ENCODE data around the gene KISS1R.

Gene KISS1R

DNA sequence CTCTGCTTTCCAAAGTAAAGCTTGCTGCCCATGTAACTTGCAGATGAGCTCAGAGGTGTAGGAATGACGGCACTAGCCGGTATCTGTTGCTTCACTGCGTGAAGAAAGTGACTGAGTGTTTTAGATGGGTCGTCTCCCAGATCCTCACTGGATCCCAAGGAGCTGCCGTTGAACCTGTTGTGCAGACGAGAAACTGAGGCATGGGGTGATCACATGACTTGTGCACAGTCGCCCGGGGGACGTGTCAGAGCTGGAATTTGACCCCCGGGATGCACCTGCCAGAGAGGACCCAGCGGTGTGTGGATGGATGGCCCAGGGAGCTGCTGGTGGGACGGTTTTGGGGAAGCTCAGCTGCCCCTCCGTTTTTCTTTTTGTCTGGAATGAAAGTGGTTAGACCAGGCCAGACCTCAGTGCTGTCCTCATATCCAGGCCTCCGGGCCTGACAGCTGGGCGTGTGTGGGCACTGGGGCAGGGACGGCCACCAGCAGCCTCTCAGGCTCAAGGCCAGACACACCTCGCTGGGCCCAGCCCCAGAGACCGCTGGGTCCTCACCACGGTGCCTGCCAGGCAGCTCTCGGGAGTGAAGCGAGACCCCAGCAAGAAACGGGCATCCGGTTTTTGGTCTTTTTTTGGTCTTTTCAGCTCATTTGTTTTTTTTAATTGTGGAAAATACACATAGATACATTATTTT is 21.2 kb downstream of the KISS1R start:
- DNase-seq (ENCODE audit: low read depth), result no peak

- DNase-seq (ENCODE audit: low read depth), result no peak
Observed at GRCh38 chr19:939439-939838, 22.3 kb downstream of the KISS1R start.

- no peak for DNase-seq (ENCODE audit: low read depth)
Observed at GRCh38 chr19:939922-940321, 22.8 kb downstream of the KISS1R start.

DNA sequence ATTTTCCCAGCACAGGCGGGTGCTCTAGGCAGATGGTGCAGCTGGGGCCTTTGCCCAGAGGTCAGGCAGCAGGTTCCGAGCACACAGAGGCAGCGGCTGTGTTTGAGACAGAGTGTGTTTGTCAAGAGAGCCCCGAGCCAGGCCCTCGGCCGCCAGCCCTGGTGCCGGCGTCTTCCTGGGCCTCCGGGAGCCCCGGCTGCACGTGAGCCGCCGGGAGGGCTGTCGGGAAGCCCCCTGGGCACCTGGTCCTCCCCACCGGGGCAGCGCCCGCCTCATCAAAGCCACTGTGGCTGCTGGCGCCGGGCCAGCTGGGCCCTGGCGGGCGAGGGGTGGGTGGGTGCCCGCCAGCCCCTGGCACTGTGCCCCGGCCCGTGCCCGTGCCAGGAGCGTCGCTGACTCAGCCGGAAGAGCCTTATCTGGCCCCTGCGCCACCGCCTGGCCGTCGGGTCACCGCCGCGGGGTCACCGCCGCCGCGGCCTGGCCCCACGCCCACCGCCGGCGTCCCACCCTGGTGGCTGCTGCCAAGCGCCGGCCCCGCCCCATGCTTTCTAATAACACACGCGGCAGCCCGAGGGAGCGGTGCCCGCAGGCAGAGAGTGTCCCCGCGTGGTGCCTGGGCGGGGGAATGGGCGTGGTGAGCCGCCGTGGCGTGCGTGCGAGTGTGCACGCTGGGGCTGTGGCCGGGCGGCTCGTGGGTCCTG is 23.6 kb downstream of the KISS1R start:
- no peak for DNase-seq (ENCODE audit: low read depth)

DNA sequence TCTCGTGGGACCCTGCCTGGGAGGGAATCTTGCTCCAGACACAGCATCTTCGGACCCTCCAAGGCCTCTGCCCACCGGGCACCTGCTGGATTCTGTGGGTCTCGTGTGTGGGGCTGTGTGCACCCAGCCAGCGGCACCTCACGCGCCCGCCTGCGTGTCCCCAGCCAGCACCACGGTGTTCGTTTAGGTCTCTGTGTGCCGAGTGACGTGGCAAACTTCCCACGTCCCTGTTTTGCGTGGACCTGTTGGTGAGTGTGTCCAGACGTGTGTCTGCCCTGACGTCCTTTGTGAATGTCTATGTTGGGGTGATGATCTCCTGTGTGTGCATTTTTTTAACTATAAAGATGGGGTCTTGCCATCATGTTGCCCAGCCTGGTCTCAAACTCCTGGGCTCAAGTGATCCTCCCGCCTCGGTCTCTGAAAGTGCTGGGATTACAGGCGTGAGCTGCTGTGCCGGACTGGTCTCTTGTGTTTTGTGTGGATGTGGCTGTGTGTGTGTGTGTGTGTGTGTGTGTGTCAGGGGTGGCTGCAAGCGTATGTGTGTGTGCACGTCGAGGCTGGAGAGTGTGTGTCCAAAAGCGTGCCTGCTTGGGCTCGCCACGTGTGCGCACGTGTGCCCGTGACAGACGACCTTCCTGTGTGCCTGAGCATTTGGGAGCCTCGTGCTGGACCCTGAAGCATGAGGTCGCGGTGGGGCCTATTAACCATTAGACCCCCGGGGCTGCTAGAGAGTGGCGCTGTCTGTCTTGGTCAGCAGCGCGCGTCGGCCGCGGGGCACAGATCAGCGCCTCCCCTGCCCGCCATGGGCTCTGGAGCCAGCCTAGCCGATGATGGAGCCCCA is 24.4 kb downstream of the KISS1R start:
- no peak for DNase-seq (ENCODE audit: low read depth)

GRCh38 chr19:942133-942645 is 25.1 kb downstream of the KISS1R start:
- no peak for DNase-seq (ENCODE audit: low read depth)

DNA sequence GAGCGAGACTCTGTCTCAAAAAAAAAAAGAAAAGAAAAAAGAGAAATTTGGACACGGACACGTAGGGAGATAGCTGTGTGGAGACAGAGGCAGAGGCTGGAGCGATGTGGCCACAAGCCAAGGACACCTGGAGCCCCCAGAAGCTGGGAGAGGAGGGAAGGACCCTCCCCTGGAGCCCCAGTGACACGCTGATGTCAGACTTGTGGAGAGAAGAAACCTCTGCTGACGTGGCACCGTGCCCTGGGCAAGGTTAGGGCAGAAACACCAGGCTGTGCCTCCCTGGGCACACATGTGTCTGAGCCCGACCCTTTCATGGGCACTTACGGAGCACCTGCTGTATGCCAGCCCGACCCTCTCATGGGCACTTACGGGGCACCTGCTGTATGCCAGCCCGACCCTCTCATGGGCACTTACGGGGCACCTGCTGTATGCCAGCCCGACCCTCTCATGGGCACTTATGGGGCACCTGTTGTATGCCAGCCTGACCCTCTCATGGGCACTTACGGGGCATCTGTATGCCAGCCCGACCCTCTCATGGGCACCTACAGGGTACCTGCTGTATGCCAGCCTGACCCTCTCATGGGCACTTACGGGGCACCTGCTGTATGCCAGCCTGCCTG is 26.5 kb downstream of the KISS1R start:
- no peak for DNase-seq (ENCODE audit: low read depth)

DNA sequence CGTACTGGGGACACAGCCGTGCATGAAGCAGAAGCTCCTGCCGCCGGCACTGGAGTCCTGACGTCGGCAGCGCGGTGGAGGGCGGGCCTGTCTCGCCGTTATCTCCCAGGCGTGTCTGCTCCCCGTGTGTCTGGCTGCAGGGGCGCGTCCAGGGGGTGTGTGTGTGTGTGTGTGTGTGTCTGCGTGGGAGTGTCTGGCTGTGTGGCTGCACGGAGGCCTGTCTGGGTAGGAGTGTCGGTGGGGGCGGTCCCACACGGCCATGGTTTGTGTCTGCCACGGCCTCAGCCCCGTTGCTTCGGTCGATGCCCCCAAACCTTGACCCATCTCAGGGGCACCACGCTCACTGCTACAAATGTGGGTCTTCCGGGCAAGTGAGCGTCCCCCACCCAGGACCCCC is 27.0 kb downstream of the KISS1R start:
- DNase-seq (ENCODE audit: low read depth), result no peak

DNA sequence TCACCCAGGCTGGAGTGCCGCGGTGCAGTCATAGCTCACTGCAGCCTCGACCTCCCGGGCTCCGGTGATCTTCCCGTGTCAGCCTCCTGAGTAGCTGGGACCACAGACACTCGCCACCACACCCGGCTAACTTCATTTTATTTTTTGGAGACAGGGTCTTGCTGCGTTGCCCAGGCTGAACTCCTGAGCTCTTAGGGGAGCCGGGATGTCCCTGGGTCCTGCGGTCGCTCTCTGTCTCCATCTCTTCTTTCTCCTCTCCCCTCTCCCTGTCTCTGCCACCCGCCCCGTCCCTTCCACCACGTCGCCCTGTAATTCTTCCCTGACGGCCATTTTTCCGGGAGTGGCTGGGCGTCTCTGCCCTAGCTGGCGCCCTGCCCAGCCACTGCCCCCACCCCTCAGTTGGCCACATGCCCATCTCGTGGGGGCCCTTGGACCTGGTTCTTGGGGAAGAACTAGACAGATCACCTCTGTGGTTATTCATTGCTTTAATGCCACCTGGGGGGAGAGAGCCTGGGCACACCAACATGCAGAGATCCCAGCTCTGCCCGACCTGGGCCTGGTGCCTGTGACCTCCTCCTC is 27.6 kb downstream of the KISS1R start:
- DNase-seq (ENCODE audit: low read depth), result no peak

- DNase-seq (ENCODE audit: low read depth), result no peak
Observed at GRCh38 chr19:945401-946252, 28.5 kb downstream of the KISS1R start.

GRCh38 chr19:947090-947706 is 30.1 kb downstream of the KISS1R start:
- no peak for DNase-seq (ENCODE audit: low read depth)

DNA sequence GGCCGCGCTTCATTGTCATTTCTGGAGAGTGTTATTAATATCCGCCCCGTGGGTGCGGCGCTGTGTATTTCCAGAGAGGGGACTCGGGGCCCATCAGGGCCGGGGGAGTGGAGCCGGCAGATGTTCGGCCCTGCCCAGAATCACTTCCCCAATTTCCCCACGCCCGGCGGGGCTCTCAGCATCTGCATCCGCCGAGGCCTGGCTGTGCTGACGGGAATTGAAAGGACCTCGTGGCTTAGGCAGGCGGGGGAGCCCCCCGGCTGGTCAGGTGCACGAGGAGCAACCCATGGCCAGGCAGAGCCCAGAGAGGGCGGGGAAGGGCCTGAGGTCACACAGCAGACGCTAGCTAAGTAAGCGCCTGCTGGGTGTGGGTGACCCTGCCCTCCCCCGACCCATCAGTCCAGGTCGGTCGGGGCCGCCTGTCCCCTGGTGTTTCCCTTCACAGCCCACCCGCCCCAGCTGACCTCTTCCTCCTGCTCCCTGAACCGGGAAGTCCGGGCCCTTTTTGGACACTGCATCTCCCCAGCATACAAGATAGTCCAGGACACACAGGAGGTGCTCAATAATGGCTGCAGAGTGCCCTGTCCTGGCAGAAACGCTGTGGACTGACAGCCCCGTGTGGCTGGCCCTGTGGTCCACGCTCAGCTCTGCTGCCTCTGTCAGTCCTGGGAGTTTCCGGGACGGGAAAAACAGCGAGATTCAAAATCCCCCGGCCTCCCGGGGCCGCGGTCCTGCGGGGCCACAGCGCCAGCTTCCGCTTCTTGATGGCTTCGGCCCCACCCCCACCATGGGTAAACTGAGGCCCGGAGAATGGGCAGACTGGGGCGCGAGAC is 30.8 kb downstream of the KISS1R start:
- no peak for DNase-seq (ENCODE audit: low read depth)

DNA sequence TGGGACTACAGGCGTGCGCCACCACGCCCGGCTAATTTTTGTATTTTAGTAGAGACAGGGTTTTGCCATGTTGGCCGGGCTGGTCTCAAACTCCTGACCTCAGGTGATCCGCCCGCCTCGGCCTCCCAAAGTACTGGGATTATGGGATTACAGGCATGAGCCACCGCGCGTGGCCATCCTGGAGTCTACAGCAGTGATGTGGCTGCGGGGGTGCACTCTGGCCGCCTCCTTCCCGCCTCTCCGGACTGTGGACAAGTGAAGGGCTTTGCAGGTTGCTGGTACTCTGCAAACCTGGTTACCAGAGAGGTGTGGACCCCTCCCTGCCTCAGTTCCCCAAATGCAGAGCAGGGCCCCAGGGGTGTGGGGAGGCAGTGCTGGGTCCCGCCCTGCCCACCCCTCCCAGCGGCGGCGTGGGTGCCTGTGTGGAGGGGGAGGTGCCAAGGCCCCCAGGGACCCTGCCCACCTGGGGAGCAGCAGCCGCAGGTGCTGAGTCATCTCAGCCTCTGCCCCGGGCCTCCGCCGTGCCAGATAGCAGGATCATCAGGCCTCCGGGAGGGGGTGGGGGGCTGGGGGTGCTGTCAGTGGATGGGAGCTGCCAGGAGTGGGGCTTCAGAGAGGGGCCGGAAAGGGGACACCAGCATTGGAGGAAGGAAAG is 31.8 kb downstream of the KISS1R start:
- no peak for DNase-seq (ENCODE audit: low read depth)

GRCh38 chr19:950352-951066 is 33.4 kb downstream of the KISS1R start:
- DNase-seq (ENCODE audit: low read depth), result no peak

DNA sequence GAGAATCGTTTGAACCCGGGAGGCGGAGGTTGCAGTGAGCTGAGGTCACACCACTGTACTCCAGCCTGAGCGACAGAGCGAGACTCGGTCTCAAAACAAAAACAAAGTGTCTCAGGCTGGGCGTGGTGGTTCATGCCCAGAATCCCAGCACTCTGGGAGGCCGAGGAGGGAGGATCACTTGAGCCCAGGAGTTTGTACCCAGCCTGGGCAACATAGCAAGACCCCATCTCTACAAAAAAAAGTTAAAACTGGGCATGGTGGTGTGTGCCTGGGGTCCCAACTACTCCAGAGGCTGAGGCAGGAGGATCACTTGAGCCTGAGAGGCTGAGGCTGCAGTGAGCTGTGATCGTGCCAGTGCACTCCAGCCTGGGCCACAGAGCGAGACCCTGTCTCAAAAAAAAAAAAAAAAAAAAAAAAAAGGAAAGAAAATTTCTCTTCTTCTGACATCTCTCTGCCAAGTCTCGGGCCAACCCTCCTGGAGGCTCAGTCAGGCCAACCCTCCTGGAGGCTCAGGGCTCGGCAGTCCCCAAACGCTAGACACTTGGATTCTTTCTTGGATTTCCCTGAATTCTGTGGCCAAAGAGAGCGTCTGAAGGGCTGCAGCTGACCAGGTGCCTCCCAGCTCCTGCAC is 35.0 kb downstream of the KISS1R start:
- no peak for DNase-seq (ENCODE audit: low read depth)

DNA sequence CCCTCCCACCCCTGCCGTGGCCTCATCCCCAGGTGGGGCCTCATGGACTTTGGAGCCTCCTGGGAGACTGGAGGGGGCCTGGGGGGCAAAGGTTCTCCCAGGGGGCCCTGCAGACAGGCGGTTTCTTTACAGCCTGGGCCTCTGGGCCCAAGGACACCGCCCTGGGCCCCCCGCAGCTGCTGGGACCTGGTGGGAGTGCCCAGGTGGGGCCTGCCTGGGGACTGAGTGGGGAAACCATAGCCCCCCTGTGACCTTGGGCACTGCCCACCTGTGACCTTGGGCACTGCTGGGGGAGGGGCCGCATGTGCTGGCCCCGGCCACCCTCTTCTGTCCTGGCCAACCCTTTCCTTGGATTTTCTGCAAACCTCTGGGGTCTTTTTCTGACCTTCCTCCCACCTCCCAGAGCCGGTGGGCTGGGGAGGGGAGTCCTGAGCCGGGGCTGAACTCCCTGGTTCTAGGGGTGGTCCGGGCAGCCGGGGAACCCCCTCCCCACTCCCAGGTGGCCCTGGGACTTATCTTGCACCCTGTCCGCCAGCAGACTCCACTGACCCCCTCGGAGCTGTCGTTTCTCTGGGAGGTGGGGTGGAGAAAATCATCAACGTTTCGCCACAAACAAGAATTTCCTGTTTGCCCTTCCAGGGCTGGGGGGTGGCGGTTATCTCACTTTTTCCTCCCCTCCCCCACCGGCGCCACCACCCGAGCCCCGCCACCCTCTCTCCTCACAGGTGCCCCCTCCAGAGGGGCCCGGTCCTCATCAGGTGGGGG is 35.7 kb downstream of the KISS1R start:
- peak; percentile 60 for DNase-seq (ENCODE audit: low read depth)

Measured in iris pigment epithelial cell (primary cell).